Measurements from ENCODE around the gene GSDME.

GRCh38 chr7:24729365-24730017 is 27.8 kb downstream of the GSDME start:
- TF ChIP-seq CTCF (IDR thresholded peaks at IDR 0.05; ENCODE audit: insufficient read depth, low read depth, low read length) (no peak), EZH2 (IDR thresholded peaks at IDR 0.05; ENCODE audit: insufficient read depth, low read length) (no peak)

All from astrocyte (in vitro differentiated cells and primary cell).